Mononuclear cell (primary cell): ENCODE results near the gene BATF. TPM values are rescaled to one million over a fixed set of nuclear protein-coding genes. Genes with fewer than 3 reads are reported as not detected.

Experiments
- H3K27me3 ChIP-seq: 2 replicates; pipeline ENCODE4 v1.6.0; 2011; ENCODE audit warnings: low read length, control low read depth; ENCODE audit not compliant: insufficient read depth
- H3K4me1 ChIP-seq: 2 replicates; pipeline ENCODE4 v1.5.1; 2011; ENCODE audit warnings: mild to moderate bottlenecking, low read length, control low read depth; ENCODE audit not compliant: insufficient read depth
- H3K4me3 ChIP-seq: 2 replicates; pipeline ENCODE4 v1.5.1; 2011; ENCODE audit warnings: mild to moderate bottlenecking, low read length, moderate library complexity
- H3K9me3 ChIP-seq: 2 replicates; pipeline ENCODE4 v1.5.1; 2011; ENCODE audit warnings: low read depth, mild to moderate bottlenecking, control low read depth, low read length
- total RNA-seq: library from RNA; depleted of rRNA; stranded (reverse); fragments of >200 nt; gene quantifications from one replicate; pipeline ENCODE4 v1.2.3, GENCODE V29; 2012

BATF gene
- total RNA-seq, 1 donor = 7.7 TPM

GRCh38 chr14:75518625-75519024 lies 3.6 kb upstream of the BATF start:
- H3K4me1 ChIP-seq = peaks cover 52% of the 10 kb centered on the region
- H3K4me3 ChIP-seq = no peak overlapping the region
- H3K9me3 ChIP-seq = no peaks in the 10 kb centered on the region
- no peaks in the 10 kb centered on the region for H3K27me3 ChIP-seq

- no peaks in the 10 kb centered on the region for H3K27me3 ChIP-seq
- H3K4me1 ChIP-seq = peaks cover 53% of the 10 kb centered on the region
- H3K9me3 ChIP-seq = no peaks in the 10 kb centered on the region
- H3K4me3 ChIP-seq = no peak overlapping the region
These were observed 2.9 kb upstream of the BATF start for GRCh38 chr14:75519394-75519793.

DNA sequence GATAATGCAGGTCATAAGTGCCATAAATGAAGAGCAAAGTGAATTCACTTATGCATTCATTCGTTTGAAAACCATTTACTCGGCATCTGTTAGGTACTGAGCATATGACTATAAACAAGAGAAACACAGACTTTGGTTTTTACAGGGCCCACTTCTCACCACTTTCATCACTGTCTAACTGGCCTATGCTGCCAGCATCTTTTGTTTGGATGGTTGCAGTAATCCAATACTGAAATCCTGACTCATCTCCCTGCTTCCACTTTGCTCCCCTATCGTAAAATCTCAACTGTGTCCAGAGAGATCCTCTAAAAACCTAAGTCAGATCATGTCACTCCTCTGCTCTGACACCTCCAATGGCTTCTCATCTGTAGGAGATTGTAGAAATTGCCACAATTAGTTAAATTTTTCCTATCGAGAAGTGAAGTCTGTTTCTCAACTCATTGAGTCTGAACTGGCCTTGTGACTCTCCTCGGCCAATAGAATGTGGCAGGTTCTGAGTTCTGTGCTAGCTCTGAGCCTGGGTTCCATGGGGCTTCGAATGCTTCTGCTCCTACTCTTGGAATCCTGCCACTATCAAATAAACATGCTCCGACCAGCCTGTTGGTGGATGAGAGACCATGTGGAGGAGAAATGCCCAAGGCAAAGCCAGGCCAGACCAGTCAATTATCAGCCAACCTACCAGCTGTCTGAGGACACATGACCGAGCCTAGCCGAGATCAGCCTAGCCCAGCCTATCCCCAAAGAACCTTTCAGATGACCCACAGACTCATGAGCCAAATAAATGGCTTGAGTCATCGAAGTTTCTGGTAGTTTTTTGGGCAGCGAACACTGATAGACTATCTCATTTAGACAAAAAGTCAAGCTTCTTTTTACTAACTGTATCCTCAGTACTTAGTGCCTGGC lies 2.2 kb upstream of the BATF start:
- no peak overlapping the region for H3K4me3 ChIP-seq
- H3K27me3 ChIP-seq = no peaks in the 10 kb centered on the region
- H3K4me1 ChIP-seq = peaks cover 53% of the 10 kb centered on the region
- no peaks in the 10 kb centered on the region for H3K9me3 ChIP-seq

DNA sequence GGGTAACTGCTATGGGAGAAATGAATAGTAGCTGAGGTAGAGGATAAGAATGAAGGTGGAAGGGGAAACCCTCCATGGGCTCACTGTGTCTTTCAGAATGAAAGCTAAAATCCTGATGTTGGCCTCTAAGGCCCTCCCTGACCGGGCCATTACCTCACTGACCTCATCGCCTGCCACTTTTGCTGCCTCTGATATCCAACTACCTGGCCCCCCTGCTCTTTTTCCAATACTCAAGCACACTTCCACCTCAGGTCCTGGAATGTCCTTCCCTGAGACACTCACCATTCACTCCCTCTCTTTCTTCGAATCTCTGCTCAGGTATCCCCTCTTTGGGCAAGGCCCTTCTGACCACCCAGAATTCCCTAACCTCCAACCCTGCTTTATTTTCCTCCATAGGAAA lies 1.4 kb upstream of the BATF start:
- Histone ChIP-seq H3K4me1 (peaks cover 52% of the 10 kb centered on the region), H3K9me3 (no peaks in the 10 kb centered on the region), H3K27me3 (no peaks in the 10 kb centered on the region), H3K4me3 (no peak overlapping the region)

DNA sequence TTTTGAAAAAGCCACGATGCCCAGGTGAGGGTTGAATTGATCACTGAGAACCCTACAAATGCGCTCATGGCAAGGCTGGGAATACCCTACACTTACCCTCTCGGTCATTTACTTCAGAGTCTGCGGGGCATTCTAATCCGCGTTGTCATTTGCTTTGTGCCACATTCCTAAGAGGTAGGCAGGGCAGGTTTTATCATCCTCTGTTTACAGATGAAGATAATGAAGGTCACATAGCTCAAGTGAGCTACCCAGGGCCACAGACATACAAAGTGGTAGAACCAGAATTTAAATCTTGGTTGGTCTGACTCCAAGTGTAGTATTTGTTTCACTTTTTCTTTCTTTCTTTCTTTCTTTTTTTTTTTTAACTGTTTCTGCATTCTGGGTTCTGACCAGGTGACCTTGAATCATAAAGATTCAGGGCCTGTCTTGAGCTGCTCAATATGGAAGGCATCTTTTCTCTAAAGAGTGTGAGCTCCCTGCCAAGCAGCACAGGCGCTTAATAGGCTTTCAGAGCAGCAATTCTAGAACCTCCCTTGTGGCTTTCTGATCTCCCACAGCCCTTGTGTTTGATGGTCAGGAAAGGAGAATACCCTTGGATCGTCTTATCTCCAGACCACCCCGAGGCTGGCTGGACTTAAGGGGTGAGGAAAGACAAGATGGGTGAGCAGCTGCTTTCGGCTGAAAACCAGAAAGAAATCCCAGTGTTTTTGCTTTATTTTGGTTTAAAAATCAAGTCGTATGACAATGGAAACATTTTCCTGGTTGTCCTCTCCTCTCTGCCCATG lies 662 bp upstream of the BATF start:
- H3K4me3 ChIP-seq = peak overlapping the region; percentile 48
- H3K9me3 ChIP-seq = no peaks in the 10 kb centered on the region
- peaks cover 52% of the 10 kb centered on the region for H3K4me1 ChIP-seq
- no peaks in the 10 kb centered on the region for H3K27me3 ChIP-seq

- peak overlapping the region; percentile 48 for H3K4me3 ChIP-seq
- H3K27me3 ChIP-seq = no peaks in the 10 kb centered on the region
- peaks cover 60% of the 10 kb centered on the region for H3K4me1 ChIP-seq
- no peaks in the 10 kb centered on the region for H3K9me3 ChIP-seq
These were observed 682 bp downstream of the BATF start for GRCh38 chr14:75522983-75523318.

DNA sequence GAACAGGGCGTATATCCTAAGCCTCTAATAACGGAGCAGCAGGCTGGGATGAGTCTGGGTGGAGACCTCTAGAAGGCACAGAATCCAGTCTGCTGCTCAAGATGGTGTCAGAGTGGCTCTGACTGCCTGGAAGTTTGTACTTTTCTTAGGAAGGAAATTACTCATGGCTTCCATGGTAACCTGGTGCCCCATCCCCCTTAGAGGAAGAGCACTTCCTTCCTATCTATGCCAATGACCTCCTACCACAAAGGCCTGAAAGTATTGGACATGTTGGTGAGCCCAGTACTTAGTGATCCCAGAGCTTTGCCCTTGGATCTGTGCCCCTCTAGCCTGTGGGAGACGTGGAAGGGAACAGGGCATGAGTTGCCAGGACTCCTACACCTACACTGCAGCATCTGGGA lies 1.5 kb downstream of the BATF start:
- Histone ChIP-seq H3K4me3 (peak overlapping the region; percentile 48), H3K4me1 (peaks cover 61% of the 10 kb centered on the region)

DNA sequence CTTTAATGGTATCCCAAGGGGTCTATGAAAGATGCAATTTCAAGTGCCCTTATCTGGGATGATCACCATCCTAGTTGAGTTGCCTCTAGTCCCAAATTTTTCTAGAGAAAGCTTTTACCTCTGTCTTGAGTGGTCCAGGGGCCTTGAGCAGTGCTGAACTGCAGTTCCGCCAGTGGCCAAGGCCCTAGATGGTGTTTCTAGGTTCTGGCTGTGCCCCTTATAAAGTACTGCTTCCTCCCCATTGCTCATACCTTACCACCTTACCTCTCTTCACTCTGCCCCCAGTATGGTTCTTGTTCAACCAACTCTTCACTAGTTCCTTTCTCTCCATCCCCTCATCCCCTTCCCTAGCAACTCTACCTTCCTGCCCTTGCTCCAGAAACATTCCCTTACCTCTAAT lies 3.7 kb downstream of the BATF start:
- peaks cover 61% of the 10 kb centered on the region for H3K4me1 ChIP-seq
- no peaks in the 10 kb centered on the region for H3K27me3 ChIP-seq
- no peak overlapping the region for H3K4me3 ChIP-seq
- no peaks in the 10 kb centered on the region for H3K9me3 ChIP-seq

More for the DNA sequence above, 1.5 kb downstream of the BATF start:
- H3K27me3 ChIP-seq = no peaks in the 10 kb centered on the region
- no peaks in the 10 kb centered on the region for H3K9me3 ChIP-seq

- peaks cover 49% of the 10 kb centered on the region for H3K4me1 ChIP-seq
These were observed 5.3 kb downstream of the BATF start for GRCh38 chr14:75527449-75528163.

GRCh38 chr14:75531256-75531655 lies 9.0 kb downstream of the BATF start:
- no peaks in the 10 kb centered on the region for H3K27me3 ChIP-seq
- no peaks in the 10 kb centered on the region for H3K9me3 ChIP-seq
- H3K4me3 ChIP-seq = no peak overlapping the region
- peaks cover 21% of the 10 kb centered on the region for H3K4me1 ChIP-seq

More at GRCh38 chr14:75527449-75528163, 5.3 kb downstream of the BATF start:
- H3K27me3 ChIP-seq = no peaks in the 10 kb centered on the region
- H3K9me3 ChIP-seq = no peaks in the 10 kb centered on the region
- H3K4me3 ChIP-seq = no peak overlapping the region

DNA sequence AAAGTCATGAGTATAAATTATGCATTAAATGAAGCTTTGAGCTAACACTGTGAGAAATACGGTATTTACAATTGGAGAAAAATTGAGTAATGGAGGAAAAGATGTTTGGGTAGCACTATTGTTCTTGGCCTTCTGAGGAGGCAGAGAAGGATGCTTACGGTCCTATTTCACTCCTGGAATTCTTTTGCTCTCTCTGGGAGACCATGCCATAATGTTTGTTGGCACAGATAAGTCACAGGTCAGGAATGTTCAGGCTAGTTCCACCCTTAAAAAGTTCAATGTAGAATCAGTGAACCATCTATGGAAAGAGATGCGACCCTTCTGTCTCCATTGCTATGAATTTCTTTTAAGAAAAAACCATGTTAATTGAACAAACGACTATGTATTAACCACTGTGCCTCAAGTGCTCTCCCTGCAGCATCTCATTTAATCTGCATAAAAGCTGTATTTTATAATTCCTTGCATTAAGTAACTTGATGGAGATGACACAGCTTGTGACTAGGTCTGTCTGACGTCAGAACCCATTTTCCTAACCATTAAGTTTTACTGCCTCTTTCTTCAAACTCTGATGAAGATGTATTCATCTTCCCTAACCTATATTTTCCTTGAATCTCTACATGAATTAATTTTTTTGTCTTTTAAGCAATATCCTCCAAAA lies 9.5 kb downstream of the BATF start:
- H3K27me3 ChIP-seq = no peaks in the 10 kb centered on the region
- H3K4me1 ChIP-seq = peaks cover 16% of the 10 kb centered on the region
- H3K9me3 ChIP-seq = no peaks in the 10 kb centered on the region
- no peak overlapping the region for H3K4me3 ChIP-seq

GRCh38 chr14:75533791-75534555 lies 11.7 kb downstream of the BATF start:
- Histone ChIP-seq H3K9me3 (no peaks in the 10 kb centered on the region), H3K4me3 (no peak overlapping the region), H3K4me1 (peaks cover 7% of the 10 kb centered on the region), H3K27me3 (no peaks in the 10 kb centered on the region)

DNA sequence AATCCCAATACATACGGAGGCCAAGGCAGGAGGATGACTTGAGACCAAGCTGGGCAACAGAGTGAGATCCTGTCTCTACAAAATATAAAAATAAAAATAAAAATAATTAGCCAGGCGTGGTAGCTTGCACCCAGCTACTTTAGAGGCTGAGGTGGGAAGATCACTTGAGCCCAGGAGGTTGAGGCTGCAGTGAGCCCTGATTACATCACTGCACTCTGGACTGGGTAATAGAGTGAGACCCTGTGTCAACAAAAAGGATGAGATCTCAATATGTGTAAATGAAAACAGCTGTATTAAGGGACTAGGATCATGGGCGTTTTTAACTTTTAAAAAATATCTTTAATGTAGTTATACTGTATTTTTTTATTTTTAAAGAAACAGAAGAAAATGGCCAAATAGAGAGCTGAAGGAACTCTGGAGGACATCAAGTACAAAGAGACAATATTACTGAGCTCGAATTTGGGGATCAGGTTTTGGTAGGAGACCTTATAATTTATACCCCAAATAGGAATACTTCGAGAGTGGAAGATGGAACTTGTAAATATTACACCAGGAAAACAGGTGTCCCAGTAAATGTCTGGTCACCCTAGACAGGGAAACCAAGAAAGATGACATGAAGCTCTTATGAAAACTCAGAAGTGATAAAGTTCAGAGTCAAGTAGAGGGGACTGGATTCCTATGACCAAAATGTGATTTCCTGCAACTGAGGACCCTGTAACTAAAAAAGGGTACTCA lies 13.1 kb downstream of the BATF start:
- Histone ChIP-seq H3K4me3 (no peak overlapping the region), H3K9me3 (no peaks in the 10 kb centered on the region), H3K27me3 (no peaks in the 10 kb centered on the region), H3K4me1 (peaks cover 17% of the 10 kb centered on the region)
